Loucy (cell line): ENCODE results near the gene SPECC1.

Experiments used
- EZH2phosphoT487 ChIP-seq: fragments of 200-600 bp; IDR thresholded peaks from 2 replicates; pipeline ENCODE4 v1.6.1; 2018; ENCODE audit warnings: antibody characterized with exemption, mild to moderate bottlenecking, moderate library complexity, borderline replicate concordance
- TF ChIP-seq, protein P1 (sequence below): fragments of 200-600 bp; sonication (generic); conservative IDR thresholded peaks from 2 replicates; pipeline ENCODE4 v1.5.1; 2014; ENCODE audit warnings: mild to moderate bottlenecking, antibody characterized with exemption, low read length

GRCh38 chr17:20278805-20279204, 269.6 kb downstream of the SPECC1 start:
- TF ChIP-seq, protein P1, sequence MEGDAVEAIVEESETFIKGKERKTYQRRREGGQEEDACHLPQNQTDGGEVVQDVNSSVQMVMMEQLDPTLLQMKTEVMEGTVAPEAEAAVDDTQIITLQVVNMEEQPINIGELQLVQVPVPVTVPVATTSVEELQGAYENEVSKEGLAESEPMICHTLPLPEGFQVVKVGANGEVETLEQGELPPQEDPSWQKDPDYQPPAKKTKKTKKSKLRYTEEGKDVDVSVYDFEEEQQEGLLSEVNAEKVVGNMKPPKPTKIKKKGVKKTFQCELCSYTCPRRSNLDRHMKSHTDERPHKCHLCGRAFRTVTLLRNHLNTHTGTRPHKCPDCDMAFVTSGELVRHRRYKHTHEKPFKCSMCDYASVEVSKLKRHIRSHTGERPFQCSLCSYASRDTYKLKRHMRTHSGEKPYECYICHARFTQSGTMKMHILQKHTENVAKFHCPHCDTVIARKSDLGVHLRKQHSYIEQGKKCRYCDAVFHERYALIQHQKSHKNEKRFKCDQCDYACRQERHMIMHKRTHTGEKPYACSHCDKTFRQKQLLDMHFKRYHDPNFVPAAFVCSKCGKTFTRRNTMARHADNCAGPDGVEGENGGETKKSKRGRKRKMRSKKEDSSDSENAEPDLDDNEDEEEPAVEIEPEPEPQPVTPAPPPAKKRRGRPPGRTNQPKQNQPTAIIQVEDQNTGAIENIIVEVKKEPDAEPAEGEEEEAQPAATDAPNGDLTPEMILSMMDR, result no peak
- TF ChIP-seq EZH2phosphoT487, result no peak
